ENCODE data around the gene STK11.

Gene STK11

GRCh38 chr19:1256646-1257474 lies 51.3 kb downstream of the STK11 start:
- no peaks in the 10 kb centered on the region for H3K9me3 ChIP-seq (ENCODE audit: insufficient read depth, low read depth, low read length)
- no peaks in the 10 kb centered on the region for H3K9me2 ChIP-seq (replicated peaks; ENCODE audit: low read depth, low read length)
- peaks cover 16% of the 10 kb centered on the region; the same call in 1 of the 2 replicates for H3F3A ChIP-seq (ENCODE audit: low read depth)
- H3K79me2 ChIP-seq (ENCODE audit: insufficient read depth, low read length) = peaks cover 73% of the 10 kb centered on the region
- peaks cover 81% of the 10 kb centered on the region for H4K20me1 ChIP-seq (ENCODE audit: insufficient read depth, low read length, poor library complexity, severe bottlenecking)
- no peak overlapping the region for H3K4me2 ChIP-seq (ENCODE audit: low read depth, low read length, poor library complexity, severe bottlenecking)
- H3K4me3 ChIP-seq (ENCODE audit: low read length, poor library complexity, severe bottlenecking) = no peak overlapping the region
- H3K4me1 ChIP-seq (ENCODE audit: insufficient read depth, low read length, poor library complexity, severe bottlenecking) = peaks cover 44% of the 10 kb centered on the region
- H3K36me3 ChIP-seq (ENCODE audit: insufficient read depth, low read length) = peaks cover 42% of the 10 kb centered on the region; the same call in 1 of the 2 replicates
- no peaks in the 10 kb centered on the region for H3K27me3 ChIP-seq (ENCODE audit: insufficient read depth, low read length, poor library complexity, severe bottlenecking)
- no peak overlapping the region for H2AFZ ChIP-seq (ENCODE audit: low read length)
- no peak overlapping the region for H3K9ac ChIP-seq (ENCODE audit: low read depth, low read length, poor library complexity, severe bottlenecking)
- no peak for TF ChIP-seq EZH2phosphoT487 (IDR thresholded peaks at IDR 0.05; ENCODE audit: borderline replicate concordance)
- TF ChIP-seq, protein P1, sequence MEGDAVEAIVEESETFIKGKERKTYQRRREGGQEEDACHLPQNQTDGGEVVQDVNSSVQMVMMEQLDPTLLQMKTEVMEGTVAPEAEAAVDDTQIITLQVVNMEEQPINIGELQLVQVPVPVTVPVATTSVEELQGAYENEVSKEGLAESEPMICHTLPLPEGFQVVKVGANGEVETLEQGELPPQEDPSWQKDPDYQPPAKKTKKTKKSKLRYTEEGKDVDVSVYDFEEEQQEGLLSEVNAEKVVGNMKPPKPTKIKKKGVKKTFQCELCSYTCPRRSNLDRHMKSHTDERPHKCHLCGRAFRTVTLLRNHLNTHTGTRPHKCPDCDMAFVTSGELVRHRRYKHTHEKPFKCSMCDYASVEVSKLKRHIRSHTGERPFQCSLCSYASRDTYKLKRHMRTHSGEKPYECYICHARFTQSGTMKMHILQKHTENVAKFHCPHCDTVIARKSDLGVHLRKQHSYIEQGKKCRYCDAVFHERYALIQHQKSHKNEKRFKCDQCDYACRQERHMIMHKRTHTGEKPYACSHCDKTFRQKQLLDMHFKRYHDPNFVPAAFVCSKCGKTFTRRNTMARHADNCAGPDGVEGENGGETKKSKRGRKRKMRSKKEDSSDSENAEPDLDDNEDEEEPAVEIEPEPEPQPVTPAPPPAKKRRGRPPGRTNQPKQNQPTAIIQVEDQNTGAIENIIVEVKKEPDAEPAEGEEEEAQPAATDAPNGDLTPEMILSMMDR (conservative IDR thresholded peaks at IDR 0.05; ENCODE audit: low read length) = no peak

GRCh38 chr19:1257475-1258162 lies 52.0 kb downstream of the STK11 start:
- peaks cover 73% of the 10 kb centered on the region for H4K20me1 ChIP-seq (ENCODE audit: insufficient read depth, low read length, poor library complexity, severe bottlenecking)
- peaks cover 65% of the 10 kb centered on the region for H3K79me2 ChIP-seq (ENCODE audit: insufficient read depth, low read length)
- H3K27me3 ChIP-seq (ENCODE audit: insufficient read depth, low read length, poor library complexity, severe bottlenecking) = no peaks in the 10 kb centered on the region
- no peaks in the 10 kb centered on the region for H3K9me2 ChIP-seq (replicated peaks; ENCODE audit: low read depth, low read length)
- 0 out of 2 replicates have a peak, but pooled peaks cover 8% of the 10 kb centered on the region for H3F3A ChIP-seq (ENCODE audit: low read depth)
- H3K9me3 ChIP-seq (ENCODE audit: insufficient read depth, low read depth, low read length) = no peaks in the 10 kb centered on the region
- H2AFZ ChIP-seq (ENCODE audit: low read length) = no peak overlapping the region
- TF ChIP-seq, protein P1 (conservative IDR thresholded peaks at IDR 0.05; ENCODE audit: low read length) = no peak
- TF ChIP-seq EZH2phosphoT487 (IDR thresholded peaks at IDR 0.05; ENCODE audit: borderline replicate concordance) = no peak
- peaks cover 42% of the 10 kb centered on the region; the same call in 1 of the 2 replicates for H3K36me3 ChIP-seq (ENCODE audit: insufficient read depth, low read length)
- H3K9ac ChIP-seq (ENCODE audit: low read depth, low read length, poor library complexity, severe bottlenecking) = no peak overlapping the region
- no peak overlapping the region for H3K4me2 ChIP-seq (ENCODE audit: low read depth, low read length, poor library complexity, severe bottlenecking)
- no peak overlapping the region for H3K4me3 ChIP-seq (ENCODE audit: low read length, poor library complexity, severe bottlenecking)
- H3K4me1 ChIP-seq (ENCODE audit: insufficient read depth, low read length, poor library complexity, severe bottlenecking) = peaks cover 44% of the 10 kb centered on the region

- H3K4me1 ChIP-seq (ENCODE audit: insufficient read depth, low read length, poor library complexity, severe bottlenecking) = peaks cover 44% of the 10 kb centered on the region
- H3K36me3 ChIP-seq (ENCODE audit: insufficient read depth, low read length) = peaks cover 42% of the 10 kb centered on the region; the same call in 1 of the 2 replicates
- no peak overlapping the region for H3K4me3 ChIP-seq (ENCODE audit: low read length, poor library complexity, severe bottlenecking)
- no peaks in the 10 kb centered on the region for H3K9me2 ChIP-seq (replicated peaks; ENCODE audit: low read depth, low read length)
- H3F3A ChIP-seq (ENCODE audit: low read depth) = 0 out of 2 replicates have a peak, but pooled peaks cover 8% of the 10 kb centered on the region
- no peak overlapping the region for H3K4me2 ChIP-seq (ENCODE audit: low read depth, low read length, poor library complexity, severe bottlenecking)
- peaks cover 60% of the 10 kb centered on the region for H3K79me2 ChIP-seq (ENCODE audit: insufficient read depth, low read length)
- H3K9me3 ChIP-seq (ENCODE audit: insufficient read depth, low read depth, low read length) = no peaks in the 10 kb centered on the region
- TF ChIP-seq EZH2phosphoT487 (IDR thresholded peaks at IDR 0.05; ENCODE audit: borderline replicate concordance) = no peak
- TF ChIP-seq, protein P1 (conservative IDR thresholded peaks at IDR 0.05; ENCODE audit: low read length) = no peak
- no peak overlapping the region for H2AFZ ChIP-seq (ENCODE audit: low read length)
- H3K9ac ChIP-seq (ENCODE audit: low read depth, low read length, poor library complexity, severe bottlenecking) = no peak overlapping the region
- no peaks in the 10 kb centered on the region for H3K27me3 ChIP-seq (ENCODE audit: insufficient read depth, low read length, poor library complexity, severe bottlenecking)
- H4K20me1 ChIP-seq (ENCODE audit: insufficient read depth, low read length, poor library complexity, severe bottlenecking) = peaks cover 69% of the 10 kb centered on the region
Observed at GRCh38 chr19:1258163-1258492, 52.5 kb downstream of the STK11 start.

All from Loucy (cell line).